HEK293 (cell line): ENCODE measurements around the gene GPR158.

Experiments used
- SETDB1 ChIP-seq: IDR thresholded peaks from one replicate; pipeline ENCODE4 v1.6.1; 2017; ENCODE audit warnings: mild to moderate bottlenecking, low read length, moderate library complexity, mixed read lengths; ENCODE audit not compliant: insufficient read length
- ZFP69B ChIP-seq: fragments of 450-650 bp; formaldehyde crosslinking; IDR thresholded peaks from 2 replicates; pipeline ENCODE4 v1.5.1; 2016; ENCODE audit warnings: missing biosample characterization, missing genetic modification characterization
- ZNF175 ChIP-seq: fragments of 450-650 bp; formaldehyde crosslinking; IDR thresholded peaks from 2 replicates; pipeline ENCODE4 v1.5.1; 2016; ENCODE audit warnings: missing biosample characterization, missing genetic modification characterization
- ZNF23 ChIP-seq: fragments of 450-650 bp; formaldehyde crosslinking; IDR thresholded peaks from 2 replicates; pipeline ENCODE4 v1.5.1; 2016; ENCODE audit warnings: missing biosample characterization, missing genetic modification characterization, borderline replicate concordance
- ZNF426 ChIP-seq: fragments of 450-650 bp; formaldehyde crosslinking; IDR thresholded peaks from 2 replicates; pipeline ENCODE4 v1.5.1; 2017; ENCODE audit warnings: missing biosample characterization, missing genetic modification characterization, mild to moderate bottlenecking, inconsistent platforms, moderate library complexity
- ZSCAN16 ChIP-seq: fragments of 450-650 bp; formaldehyde crosslinking; IDR thresholded peaks from 2 replicates; pipeline ENCODE4 v1.5.1; 2016; ENCODE audit warnings: missing biosample characterization, missing genetic modification characterization
- TF ChIP-seq, protein P1 (sequence below): fragments of 450-650 bp; formaldehyde crosslinking; IDR thresholded peaks from 2 replicates; pipeline ENCODE4 v1.5.1; 2016; ENCODE audit warnings: missing biosample characterization, missing genetic modification characterization, low read depth
- TF ChIP-seq, protein P2 (sequence below): fragments of 450-650 bp; formaldehyde crosslinking; IDR thresholded peaks from 2 replicates; pipeline ENCODE4 v1.5.1; 2016; ENCODE audit warnings: missing biosample characterization, missing genetic modification characterization

DNA sequence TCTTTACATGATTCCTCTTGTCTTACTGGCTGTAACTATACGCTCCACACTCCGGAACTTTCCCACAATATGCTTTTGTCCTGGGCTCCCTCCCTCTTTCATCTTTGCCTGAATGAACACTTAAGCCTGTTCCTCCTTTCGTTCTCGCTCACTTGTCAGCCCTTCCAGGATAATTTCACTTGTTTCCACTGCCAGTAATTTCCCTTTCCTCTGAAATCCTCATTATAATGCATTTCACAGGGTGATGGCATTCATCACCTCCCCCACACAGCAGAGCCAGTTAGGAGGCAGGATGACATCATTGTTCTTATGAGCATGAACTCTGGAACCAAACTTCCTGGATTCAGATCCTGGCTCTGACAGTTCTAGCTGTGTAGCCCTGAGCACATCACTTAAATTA, 372.6 kb downstream of the GPR158 start:
- no peak for TF ChIP-seq SETDB1
- TF ChIP-seq, protein P1, sequence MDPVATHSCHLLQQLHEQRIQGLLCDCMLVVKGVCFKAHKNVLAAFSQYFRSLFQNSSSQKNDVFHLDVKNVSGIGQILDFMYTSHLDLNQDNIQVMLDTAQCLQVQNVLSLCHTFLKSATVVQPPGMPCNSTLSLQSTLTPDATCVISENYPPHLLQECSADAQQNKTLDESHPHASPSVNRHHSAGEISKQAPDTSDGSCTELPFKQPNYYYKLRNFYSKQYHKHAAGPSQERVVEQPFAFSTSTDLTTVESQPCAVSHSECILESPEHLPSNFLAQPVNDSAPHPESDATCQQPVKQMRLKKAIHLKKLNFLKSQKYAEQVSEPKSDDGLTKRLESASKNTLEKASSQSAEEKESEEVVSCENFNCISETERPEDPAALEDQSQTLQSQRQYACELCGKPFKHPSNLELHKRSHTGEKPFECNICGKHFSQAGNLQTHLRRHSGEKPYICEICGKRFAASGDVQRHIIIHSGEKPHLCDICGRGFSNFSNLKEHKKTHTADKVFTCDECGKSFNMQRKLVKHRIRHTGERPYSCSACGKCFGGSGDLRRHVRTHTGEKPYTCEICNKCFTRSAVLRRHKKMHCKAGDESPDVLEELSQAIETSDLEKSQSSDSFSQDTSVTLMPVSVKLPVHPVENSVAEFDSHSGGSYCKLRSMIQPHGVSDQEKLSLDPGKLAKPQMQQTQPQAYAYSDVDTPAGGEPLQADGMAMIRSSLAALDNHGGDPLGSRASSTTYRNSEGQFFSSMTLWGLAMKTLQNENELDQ: no peak
- TF ChIP-seq ZNF23 (tag by site-specific recombination): no peak
- TF ChIP-seq, protein P2, sequence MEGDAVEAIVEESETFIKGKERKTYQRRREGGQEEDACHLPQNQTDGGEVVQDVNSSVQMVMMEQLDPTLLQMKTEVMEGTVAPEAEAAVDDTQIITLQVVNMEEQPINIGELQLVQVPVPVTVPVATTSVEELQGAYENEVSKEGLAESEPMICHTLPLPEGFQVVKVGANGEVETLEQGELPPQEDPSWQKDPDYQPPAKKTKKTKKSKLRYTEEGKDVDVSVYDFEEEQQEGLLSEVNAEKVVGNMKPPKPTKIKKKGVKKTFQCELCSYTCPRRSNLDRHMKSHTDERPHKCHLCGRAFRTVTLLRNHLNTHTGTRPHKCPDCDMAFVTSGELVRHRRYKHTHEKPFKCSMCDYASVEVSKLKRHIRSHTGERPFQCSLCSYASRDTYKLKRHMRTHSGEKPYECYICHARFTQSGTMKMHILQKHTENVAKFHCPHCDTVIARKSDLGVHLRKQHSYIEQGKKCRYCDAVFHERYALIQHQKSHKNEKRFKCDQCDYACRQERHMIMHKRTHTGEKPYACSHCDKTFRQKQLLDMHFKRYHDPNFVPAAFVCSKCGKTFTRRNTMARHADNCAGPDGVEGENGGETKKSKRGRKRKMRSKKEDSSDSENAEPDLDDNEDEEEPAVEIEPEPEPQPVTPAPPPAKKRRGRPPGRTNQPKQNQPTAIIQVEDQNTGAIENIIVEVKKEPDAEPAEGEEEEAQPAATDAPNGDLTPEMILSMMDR (tag by site-specific recombination): no peak
- TF ChIP-seq ZSCAN16: no peak
- TF ChIP-seq ZNF175 (tag by site-specific recombination): no peak
- TF ChIP-seq ZFP69B (tag by site-specific recombination): no peak
- TF ChIP-seq ZNF426: no peak
